ENCODE results near the gene CMTR1.

The CMTR1 gene

DNA sequence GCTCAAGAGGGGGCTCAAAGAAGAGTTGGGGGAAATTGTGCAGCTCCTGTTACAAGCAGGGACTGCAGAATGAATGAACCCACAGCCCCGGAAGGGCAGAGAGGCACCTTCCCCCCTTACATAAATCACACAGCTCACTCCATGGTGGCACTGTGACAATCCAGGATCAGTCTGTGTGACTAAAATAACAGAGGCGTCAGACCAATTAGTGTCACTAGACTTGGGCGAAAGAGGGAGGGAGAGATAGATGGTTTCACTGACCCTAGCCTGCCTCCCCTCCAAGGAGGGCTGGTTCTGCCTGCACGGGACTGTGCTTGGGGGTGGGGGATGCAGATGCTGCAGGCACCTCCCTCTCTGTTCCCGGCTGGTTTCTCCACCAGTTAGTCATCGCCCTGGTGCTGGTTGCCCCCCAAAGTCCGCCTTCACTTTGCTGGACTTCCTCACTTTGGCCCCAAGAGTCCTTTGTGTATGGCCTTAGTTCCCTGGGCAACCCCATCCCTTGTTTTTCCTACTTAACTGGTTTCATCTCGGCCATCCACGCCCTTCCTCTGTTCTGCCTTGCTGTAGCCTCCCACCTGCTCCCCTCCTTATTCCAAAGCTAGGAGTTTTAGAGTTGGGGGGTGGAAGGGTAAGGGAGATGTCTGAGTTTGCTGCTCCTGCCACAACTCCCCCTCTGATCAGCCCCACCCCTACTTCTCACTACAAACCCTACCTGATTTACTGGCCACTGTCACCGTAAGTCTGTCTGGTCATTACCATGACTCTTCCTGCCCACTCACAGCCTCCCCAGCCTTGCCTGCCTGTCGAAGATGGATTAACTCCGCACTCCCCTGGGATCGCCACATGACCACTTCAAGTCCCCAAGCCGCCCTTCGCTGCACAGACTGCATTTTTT is 48.9 kb downstream of the CMTR1 start:
- TF ChIP-seq POLR2AphosphoS5 (IDR thresholded peaks at IDR 0.05; ENCODE audit: low read depth, low read length) (no peak), SIN3A (IDR thresholded peaks at IDR 0.05; ENCODE audit: borderline replicate concordance, insufficient read depth, low read length) (no peak), FOXP2 (optimal IDR thresholded peaks at IDR 0.05; ENCODE audit: borderline replicate concordance, extremely low read depth, extremely low read length, insufficient read depth) (no peak), TAF1 (IDR thresholded peaks at IDR 0.05; ENCODE audit: borderline replicate concordance, insufficient read depth, low read length) (no peak)
- TF ChIP-seq, protein P1, sequence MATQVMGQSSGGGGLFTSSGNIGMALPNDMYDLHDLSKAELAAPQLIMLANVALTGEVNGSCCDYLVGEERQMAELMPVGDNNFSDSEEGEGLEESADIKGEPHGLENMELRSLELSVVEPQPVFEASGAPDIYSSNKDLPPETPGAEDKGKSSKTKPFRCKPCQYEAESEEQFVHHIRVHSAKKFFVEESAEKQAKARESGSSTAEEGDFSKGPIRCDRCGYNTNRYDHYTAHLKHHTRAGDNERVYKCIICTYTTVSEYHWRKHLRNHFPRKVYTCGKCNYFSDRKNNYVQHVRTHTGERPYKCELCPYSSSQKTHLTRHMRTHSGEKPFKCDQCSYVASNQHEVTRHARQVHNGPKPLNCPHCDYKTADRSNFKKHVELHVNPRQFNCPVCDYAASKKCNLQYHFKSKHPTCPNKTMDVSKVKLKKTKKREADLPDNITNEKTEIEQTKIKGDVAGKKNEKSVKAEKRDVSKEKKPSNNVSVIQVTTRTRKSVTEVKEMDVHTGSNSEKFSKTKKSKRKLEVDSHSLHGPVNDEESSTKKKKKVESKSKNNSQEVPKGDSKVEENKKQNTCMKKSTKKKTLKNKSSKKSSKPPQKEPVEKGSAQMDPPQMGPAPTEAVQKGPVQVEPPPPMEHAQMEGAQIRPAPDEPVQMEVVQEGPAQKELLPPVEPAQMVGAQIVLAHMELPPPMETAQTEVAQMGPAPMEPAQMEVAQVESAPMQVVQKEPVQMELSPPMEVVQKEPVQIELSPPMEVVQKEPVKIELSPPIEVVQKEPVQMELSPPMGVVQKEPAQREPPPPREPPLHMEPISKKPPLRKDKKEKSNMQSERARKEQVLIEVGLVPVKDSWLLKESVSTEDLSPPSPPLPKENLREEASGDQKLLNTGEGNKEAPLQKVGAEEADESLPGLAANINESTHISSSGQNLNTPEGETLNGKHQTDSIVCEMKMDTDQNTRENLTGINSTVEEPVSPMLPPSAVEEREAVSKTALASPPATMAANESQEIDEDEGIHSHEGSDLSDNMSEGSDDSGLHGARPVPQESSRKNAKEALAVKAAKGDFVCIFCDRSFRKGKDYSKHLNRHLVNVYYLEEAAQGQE (IDR thresholded peaks at IDR 0.05; ENCODE audit: insufficient read depth in 1 of 2, low read depth in 2 of 2, low read length in 2 of 2) = no peak

DNA sequence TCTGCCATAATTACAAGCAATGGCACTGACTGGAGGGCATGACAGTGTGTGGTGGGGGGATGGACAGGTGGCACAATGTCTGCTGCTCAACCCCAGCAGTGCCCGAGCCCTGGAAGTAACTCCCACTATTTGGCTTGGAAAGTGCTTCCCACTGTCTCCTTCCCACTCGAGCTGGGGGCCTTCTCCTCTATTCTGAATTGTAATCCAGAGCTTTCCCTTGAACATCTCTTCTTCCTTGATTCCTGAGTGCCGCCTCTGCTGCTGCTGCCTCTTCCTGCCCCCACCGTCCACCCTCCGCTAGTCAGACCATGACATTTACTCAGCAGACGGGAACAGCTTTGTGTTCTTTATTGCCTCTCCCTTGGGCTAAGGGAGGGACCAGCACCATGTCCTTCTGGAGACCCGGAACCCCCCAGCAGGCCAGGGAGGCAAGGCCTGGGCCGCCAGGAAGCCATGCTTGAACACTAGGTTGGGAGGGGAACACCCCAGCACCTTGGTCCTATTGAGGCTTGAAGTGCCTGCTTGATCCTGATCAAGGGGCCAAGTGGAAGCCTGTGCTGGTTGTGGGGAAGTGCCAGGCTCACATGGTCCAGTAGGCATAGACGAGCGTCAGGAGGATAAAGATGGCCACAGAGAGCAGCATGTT is 49.7 kb downstream of the CMTR1 start:
- TF ChIP-seq POLR2AphosphoS5 (IDR thresholded peaks at IDR 0.05; ENCODE audit: low read depth, low read length) = no peak
- no peak for TF ChIP-seq SIN3A (IDR thresholded peaks at IDR 0.05; ENCODE audit: borderline replicate concordance, insufficient read depth, low read length)
- TF ChIP-seq, protein P1 (IDR thresholded peaks at IDR 0.05; ENCODE audit: insufficient read depth in 1 of 2, low read depth in 2 of 2, low read length in 2 of 2) = no peak
- no peak for TF ChIP-seq FOXP2 (optimal IDR thresholded peaks at IDR 0.05; ENCODE audit: borderline replicate concordance, extremely low read depth, extremely low read length, insufficient read depth)
- no peak for TF ChIP-seq TAF1 (IDR thresholded peaks at IDR 0.05; ENCODE audit: borderline replicate concordance, insufficient read depth, low read length)

DNA sequence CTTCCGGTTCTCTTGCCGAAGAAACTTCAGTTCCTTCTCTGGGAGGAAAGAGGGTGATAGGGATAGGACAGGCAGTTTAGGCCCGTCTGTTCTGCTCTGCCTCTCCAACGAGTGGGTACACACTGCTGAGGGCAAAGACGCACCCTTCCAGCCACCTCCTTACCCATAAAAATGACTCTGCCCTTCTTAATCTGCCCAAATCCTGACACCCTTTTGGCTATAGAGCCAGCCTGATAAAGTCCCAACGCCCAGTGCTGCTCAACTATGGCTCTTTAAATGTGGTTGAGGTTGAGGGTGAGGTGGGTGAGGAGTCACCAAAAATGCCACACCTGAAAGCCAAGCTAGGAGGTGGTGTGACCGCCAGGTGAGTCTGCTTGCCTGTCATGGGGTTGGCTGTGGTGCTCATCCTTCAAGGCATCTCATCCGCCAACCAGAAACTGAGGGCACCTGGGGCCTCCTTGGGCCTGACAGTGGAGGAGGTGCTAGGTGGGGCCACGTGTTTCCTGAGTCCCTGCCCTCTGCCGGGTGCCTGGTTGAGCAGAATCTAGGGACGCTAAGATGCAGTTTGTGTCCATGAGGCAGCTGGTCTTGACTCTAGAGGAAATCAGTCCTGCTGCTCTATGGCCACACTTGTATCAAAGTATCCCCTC is 50.4 kb downstream of the CMTR1 start:
- TF ChIP-seq FOXP2 (optimal IDR thresholded peaks at IDR 0.05; ENCODE audit: borderline replicate concordance, extremely low read depth, extremely low read length, insufficient read depth) (no peak), POLR2AphosphoS5 (IDR thresholded peaks at IDR 0.05; ENCODE audit: low read depth, low read length) (no peak)
- TF ChIP-seq, protein P1 (IDR thresholded peaks at IDR 0.05; ENCODE audit: insufficient read depth in 1 of 2, low read depth in 2 of 2, low read length in 2 of 2) = no peak

DNA sequence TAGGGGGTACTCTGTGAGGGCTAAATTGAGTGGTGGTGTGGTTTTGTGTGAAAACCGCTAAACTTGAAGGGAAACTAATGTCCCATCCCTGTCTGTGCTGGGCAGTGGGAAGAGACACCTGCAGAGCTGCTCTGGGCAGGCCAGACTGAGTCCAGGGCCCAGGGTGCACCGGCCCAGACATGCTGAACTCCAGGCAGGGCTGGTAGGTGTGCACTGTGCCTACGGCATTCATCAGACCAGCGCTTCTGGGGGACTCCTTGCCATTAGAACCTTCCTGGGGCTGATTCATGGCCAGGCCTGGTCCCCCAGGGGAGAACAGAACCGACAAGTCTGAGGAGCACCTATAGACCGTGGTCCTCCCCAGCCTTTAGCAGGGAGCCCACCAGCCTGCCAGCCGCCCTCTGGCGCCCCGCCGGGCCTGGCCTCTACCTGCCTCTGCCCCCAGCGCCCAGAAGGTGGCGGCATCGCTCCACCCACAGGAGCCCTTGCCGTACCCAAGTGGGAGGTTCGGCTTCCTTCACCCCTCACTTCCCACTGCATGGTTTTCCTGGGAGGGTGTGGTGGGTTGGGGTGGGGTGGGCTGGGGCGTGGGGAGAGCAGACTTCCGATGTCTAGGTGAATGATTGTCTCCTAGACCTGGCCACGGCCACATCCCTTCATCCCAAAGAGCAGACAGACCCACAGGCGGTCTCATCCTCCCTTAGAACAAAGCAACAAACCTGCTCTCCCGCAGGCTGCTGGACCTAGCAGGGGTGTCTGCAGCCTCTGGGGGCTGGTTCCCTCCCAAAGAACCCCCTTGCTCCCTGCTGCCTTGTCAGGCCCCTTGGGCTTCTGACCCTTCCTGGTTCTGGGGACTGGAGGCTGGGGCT is 51.1 kb downstream of the CMTR1 start:
- TF ChIP-seq POLR2AphosphoS5 (IDR thresholded peaks at IDR 0.05; ENCODE audit: low read depth, low read length) (no peak), FOXP2 (optimal IDR thresholded peaks at IDR 0.05; ENCODE audit: borderline replicate concordance, extremely low read depth, extremely low read length, insufficient read depth) (peak; percentile 56)

DNA sequence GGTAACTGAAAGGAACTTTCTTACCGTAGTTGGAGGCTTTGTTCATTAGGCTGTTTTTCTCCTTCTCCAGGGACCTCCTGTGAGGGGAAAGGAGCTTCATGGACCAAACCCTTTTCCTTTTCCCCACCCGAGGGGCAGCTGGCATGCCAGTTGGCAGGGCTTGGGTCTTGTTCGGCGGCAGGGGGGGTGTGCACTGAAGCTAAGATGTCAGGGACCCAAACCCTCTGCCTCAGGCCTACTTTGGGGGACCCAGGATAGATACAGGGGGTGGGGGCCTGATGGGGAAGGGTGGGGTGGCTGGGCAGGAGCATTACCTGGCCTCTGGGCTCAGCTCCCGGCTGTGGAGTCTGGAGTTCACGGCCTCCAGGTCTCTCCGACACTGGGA is 51.8 kb downstream of the CMTR1 start:
- TF ChIP-seq, protein P1 (IDR thresholded peaks at IDR 0.05; ENCODE audit: insufficient read depth in 1 of 2, low read depth in 2 of 2, low read length in 2 of 2) = no peak
